MM.1S (cell line): Measurements from ENCODE around the gene IPO5.

ENCODE experiments used
- CTCF ChIP-seq: fragments of 300-600 bp; sonication (generic); IDR thresholded peaks from 2 replicates; pipeline ENCODE4 v1.5.1; 2016; ENCODE audit warnings: antibody characterized with exemption, low read length, mixed read lengths
- EZH2 ChIP-seq: fragments of 300-600 bp; sonication (generic); optimal IDR thresholded peaks from 2 replicates; pipeline ENCODE3; 2017; ENCODE audit warnings: low read depth, mild to moderate bottlenecking, antibody characterized with exemption, low read length, mixed read lengths
- EZH2phosphoT487 ChIP-seq: fragments of 300-600 bp; sonication (generic); IDR thresholded peaks from 2 replicates; pipeline ENCODE4 v1.6.1; 2018; ENCODE audit warnings: antibody characterized with exemption, low read length

GRCh38 chr13:97945792-97946419 is 7.6 kb upstream of the IPO5 start:
- TF ChIP-seq CTCF: no peak
- no peak for TF ChIP-seq EZH2
- TF ChIP-seq EZH2phosphoT487: no peak
